GM08714 (cell line): ENCODE measurements around the gene MARK2.
A peak's percentile ranks its signal among the peaks of the same experiment; 100 is the strongest.
"Not testable (repeated sequence)": the region's sequence is repeated elsewhere in the genome, so short reads cannot be mapped to it uniquely, and the experiment has no call there.

Experiments
- H3K4me3 ChIP-seq: fragments of 200-500 bp; sonication (Bioruptor generic); 2 replicates; pipeline ENCODE4 v1.5.1; 2014; ENCODE audit warnings: mild to moderate bottlenecking, low read length, inconsistent platforms
- ZNF274 ChIP-seq: IDR thresholded peaks from 2 replicates; pipeline ENCODE4 v1.6.1; 2012; ENCODE audit warnings: mild to moderate bottlenecking, low read depth, low read length

MARK2 gene

GRCh38 chr11:63838678-63839507 lies at the start of gene MARK2:
Gene MARK2, plus strand, starts transcription at chr11:63839110. Its CDS starts 397 bp downstream, at chr11:63839507.
- no peak for TF ChIP-seq ZNF274
- peak within 1 kb of the TSS; percentile 92 for H3K4me3 ChIP-seq

DNA sequence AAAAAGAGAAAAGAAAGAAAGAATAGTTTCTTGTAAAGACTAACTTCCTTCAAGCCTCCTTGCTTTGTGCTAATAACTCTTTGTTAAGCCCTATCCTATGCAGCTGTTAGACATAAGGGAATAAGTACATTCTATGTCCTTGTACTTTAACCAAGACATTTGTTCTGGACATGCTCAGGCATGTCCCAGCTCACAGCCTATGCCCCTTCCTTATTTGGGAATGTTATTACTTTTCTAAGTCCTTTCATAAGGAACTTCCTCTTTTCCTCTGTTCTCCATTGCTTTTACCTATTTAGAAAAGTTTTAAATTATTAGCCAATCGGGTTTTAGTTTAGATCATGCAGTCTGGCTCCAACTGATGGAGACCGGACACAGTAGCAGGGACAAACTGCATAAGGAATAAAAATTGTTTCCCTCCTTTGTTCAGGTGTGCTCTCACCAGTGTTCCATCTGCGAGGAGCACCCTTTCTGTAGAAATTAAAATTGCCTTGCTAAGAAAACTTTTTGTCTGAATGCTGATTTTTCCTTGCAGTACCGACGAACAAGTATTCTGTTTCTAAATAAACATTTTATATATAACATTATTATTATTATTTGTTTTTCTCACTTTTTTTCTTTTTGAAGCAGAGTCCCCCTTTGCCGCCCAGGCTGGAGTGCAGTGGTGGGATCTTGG lies 47.3 kb upstream of the MARK2 start:
- TF ChIP-seq ZNF274 = no peak
- H3K4me3 ChIP-seq = no peak overlapping the region

DNA sequence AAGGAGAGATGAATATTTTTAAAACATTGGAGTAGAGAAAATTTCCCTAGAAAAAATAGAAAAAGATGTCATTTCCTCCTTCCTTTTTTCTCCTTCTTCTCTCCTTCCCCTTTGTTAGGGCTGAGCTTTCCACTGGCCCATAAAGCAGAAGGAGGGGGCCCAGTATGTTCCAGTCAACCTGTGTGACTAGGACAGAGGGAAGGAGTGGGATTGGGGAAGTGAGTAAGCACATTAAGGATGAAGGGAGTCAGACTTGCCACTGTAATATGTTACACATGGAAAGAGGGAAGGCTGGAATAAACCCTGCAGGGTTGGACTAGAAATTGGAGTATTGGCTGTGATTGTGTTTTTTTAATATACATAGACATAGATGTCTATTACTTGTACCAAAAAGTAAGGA lies 45.7 kb upstream of the MARK2 start:
- TF ChIP-seq ZNF274 = no peak
- no peak overlapping the region for H3K4me3 ChIP-seq

DNA sequence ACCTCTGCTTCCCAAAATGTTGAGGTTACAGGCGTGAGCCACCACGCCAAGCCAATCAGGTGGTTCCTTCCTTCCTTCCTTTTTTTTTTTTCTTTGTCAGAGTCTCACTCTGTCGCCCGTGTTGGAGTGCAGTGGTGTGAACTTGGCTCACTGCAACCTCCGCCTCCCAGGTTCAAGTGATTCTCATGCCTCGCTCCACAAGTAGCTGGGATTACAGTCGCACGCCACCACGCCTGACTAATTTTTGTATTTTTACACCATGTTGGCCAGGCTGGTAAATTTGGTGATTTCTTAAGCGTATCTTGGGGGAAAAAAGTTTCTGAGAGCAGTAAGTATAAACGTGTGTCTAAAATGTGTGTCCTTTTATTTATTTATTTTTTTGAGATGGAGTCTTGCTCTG lies 43.8 kb upstream of the MARK2 start:
- no peak for TF ChIP-seq ZNF274
- no peak overlapping the region for H3K4me3 ChIP-seq

- no peak for TF ChIP-seq ZNF274
- H3K4me3 ChIP-seq = no peak overlapping the region
Measured at GRCh38 chr11:63800921-63801320, 38.0 kb upstream of the MARK2 start.

DNA sequence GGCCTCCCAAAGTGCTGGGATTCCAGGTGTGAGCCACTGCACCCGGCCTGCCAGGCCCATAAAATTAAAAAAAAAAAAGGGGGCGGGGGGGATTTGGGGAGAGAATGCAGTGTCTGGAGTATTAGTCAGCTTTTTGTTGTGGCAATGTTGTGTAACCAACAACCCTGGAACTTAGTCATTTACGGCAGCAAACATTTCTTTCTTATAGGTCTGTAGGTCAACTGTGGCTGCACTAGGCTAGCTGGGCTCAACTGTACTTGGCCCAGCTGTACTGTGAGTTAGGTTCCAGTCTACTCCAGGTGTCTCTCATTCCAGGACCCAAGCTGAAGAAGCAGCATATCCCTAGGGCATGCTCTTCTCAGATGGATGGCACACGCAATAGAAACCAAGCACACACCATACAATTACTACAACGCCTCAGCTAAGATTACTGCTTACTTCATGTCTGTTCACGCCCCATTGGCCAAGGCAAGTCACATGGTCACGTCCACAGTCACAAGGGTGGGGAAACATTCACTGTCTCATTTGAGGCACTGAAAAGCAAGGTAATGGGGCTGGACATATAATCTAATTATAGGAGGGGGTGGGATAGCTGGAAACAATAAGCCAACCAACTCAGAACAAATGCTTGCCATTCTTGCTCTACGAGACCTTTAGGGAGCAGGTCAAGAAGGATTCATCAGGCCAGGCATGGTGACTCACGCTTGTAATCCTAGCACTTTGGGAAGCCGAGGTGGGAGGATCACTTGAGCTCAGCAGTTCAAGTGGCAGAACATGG lies 36.1 kb upstream of the MARK2 start:
- TF ChIP-seq ZNF274 = no peak
- no peak overlapping the region for H3K4me3 ChIP-seq

DNA sequence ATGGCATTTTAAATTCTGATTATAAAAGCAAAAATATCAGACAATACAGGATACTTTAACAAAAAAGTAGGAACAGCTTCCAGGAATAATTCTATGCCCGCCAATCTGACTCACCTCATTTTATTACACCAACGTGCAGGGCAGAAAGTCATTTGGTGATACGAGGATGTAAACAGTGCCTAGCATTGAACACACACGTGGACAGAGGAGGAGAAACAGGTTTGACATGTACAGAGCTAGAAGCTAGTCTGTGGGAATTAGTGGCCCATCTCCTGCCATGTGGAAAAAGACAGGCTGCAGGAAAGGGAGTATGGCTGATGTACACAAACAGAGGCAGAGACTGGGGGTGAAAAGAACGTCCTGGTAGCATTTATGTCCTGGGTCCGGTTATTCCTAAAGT lies 34.7 kb upstream of the MARK2 start:
- no peak for TF ChIP-seq ZNF274

GRCh38 chr11:63805844-63806415 lies 33.0 kb upstream of the MARK2 start:
- no peak overlapping the region for H3K4me3 ChIP-seq
- TF ChIP-seq ZNF274 = no peak

More for the DNA sequence above, 34.7 kb upstream of the MARK2 start:
- H3K4me3 ChIP-seq = no peak overlapping the region

DNA sequence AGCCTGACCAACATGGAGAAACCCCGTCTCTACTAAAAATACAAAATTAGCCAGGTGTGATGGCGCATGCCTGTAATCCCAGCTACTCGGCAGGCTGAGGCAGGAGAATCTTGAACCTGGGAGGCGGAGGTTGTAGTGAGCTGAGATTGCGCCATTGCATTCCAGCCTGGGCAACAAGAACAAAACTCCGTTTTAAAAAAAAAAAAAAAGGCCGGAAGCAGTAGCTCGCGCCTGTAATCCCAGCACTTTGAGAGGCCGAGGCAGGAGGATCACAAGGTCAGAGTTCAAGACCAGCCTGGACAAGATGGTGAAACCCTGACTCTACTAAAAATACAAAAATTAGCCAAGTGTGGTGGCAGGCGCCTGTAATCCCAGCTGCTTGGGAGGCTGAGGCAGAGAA lies 28.5 kb upstream of the MARK2 start:
- H3K4me3 ChIP-seq = not testable (repeated sequence)

DNA sequence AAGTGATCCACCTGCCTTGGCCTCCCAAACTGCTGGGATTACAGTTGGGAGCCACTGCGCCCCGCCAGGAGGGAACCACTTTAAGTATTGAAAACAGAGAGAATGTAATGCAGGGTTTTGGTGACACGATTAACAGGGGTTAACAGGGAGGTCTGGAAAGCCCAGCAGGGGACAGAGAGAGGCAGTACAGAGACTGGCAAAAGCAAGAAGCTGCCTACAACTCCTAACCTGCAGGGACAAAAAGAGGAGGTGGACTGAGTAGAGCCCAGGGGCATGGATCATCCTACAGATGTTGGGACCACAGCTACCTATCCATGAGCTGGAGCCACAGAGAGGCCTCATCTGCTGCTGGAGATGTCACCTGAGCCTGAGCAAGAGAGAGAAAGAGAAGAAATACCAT lies 27.4 kb upstream of the MARK2 start:
- no peak overlapping the region for H3K4me3 ChIP-seq
- no peak for TF ChIP-seq ZNF274

DNA sequence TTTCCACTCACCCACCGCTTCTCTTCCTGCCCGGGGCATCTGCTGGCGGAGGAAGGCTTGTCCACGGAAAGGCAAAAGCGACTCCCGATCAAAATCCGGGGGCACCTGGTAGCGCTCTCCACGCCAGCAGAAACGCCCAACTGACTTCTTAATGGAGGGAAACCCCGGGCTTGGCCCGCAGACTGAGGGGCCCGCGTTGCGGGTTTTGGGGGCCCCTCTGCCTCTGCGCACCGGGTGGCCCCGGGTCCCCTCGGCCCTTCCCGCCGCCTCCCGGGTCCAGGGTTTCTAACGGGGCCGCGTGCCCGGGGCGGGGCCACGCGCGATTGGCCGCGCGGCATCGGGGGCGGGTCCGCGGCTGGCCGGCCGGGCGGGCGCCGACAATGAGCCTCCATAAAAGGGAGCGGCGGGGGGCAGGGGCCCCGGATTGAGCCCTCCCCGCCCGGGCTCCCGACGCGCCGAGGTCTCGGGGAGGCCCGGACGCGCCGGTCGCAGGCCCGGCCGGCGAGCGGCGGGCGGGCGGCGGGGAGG lies 25.8 kb upstream of the MARK2 start, which contains the start of gene SPINDOC:
TSS of gene SPINDOC (plus strand) at position 422 of the 528 bp plus-strand sequence. CDS start 231 bp downstream, outside the sequence.
- no peak for TF ChIP-seq ZNF274
- peak within 1 kb of the TSS; percentile 98 for H3K4me3 ChIP-seq

DNA sequence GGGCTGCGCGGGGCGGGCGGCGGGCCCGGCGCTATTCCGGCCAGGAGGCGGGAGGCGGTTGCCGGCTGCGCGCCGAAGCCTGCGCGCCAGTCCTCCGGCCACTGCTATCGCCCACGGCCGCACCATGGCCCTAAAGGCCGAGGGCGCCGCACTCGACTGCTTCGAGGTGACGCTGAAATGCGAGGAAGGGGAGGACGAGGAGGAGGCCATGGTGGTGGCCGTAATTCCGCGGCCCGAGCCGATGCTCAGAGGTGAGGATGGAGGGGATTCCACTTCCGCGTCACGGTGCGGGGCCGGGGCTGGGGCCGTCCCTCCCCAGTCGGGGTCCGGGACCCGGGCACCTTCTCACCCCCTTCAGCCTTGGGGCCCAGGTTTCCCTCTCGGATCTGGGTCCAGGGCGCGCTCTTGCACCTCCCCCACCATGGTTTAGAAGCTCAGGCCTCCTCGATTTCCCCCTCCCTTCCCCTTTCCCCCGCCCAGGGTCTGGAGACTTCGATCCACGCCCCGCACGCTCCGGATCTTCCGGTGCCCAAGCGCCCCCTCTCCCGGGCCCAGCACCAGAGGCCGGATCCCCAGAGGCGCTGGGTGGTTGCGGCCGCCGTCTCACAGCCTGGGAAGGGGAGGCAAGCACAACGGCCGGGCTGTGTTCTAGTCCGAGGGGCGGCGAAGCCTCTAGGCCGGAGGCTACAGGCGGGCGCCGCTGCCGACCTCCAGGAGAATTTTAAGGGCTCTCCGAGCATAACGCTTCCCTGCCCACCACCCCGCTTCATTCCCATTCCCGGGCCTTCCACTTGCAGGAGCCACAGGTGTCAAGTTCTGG lies 25.1 kb upstream of the MARK2 start:
- H3K4me3 ChIP-seq = peak overlapping the region; percentile 98
- no peak for TF ChIP-seq ZNF274

DNA sequence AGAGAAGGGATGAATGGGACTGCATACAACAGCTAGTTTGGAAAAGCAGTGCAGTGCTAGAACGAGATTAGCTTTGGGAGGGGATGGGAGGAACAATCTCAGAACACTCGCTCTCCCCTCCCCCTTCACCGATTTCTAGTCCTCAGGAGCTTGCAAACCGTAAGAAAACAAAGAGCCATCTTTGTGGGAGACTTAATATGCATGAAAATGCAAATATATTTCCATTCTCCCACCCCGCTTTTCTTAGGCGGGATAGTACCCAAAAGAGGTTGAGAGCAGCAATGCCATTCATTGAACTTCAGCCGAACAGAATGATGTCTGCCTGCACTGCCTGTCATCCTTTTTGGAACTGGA lies 24.6 kb upstream of the MARK2 start:
- peak overlapping the region; percentile 98 for H3K4me3 ChIP-seq
- no peak for TF ChIP-seq ZNF274
